BLaER1 (cell line): ENCODE results near the gene TTLL4.
"Not testable (repeated sequence)": the region's sequence is repeated elsewhere in the genome, so short reads cannot be mapped to it uniquely, and the experiment has no call there.

ENCODE experiments used
- H3K27ac ChIP-seq: shearing (Covaris generic); formaldehyde crosslinking; 2 replicates; pipeline ENCODE4 v1.8.1; 2022
- H3K27me3 ChIP-seq: shearing (Covaris generic); formaldehyde crosslinking; 2 replicates; pipeline ENCODE4 v1.8.1; 2022
- H3K36me3 ChIP-seq: shearing (Covaris generic); formaldehyde crosslinking; 2 replicates; pipeline ENCODE4 v1.8.1; 2022
- H3K4me1 ChIP-seq: shearing (Covaris generic); formaldehyde crosslinking; 2 replicates; pipeline ENCODE4 v1.8.1; 2022
- H3K4me2 ChIP-seq: shearing (Covaris generic); formaldehyde crosslinking; 2 replicates; pipeline ENCODE4 v1.8.1; 2022
- H3K4me3 ChIP-seq: shearing (Covaris generic); formaldehyde crosslinking; 2 replicates; pipeline ENCODE4 v1.8.1; 2022
- H3K9ac ChIP-seq: shearing (Covaris generic); formaldehyde crosslinking; 2 replicates; pipeline ENCODE4 v1.8.1; 2022
- H3K9me3 ChIP-seq: shearing (Covaris generic); formaldehyde crosslinking; 2 replicates; pipeline ENCODE4 v1.8.1; 2022
- H4K20me1 ChIP-seq: shearing (Covaris generic); formaldehyde crosslinking; 2 replicates; pipeline ENCODE4 v1.8.1; 2022
- Cebpa-rat ChIP-seq: shearing (Covaris generic); IDR thresholded peaks from 2 replicates; pipeline ENCODE4 v1.8.1; 2022

TTLL4 gene

GRCh38 chr2:218755198-218755566 is 44.5 kb downstream of the TTLL4 start:
- H3K27me3 ChIP-seq, result no peaks in the 10 kb centered on the region
- no peak overlapping the region for H3K9ac ChIP-seq
- peaks cover 76% of the 10 kb centered on the region for H3K36me3 ChIP-seq
- no peaks in the 10 kb centered on the region for H3K9me3 ChIP-seq
- no peak for TF ChIP-seq Cebpa-rat
- H3K4me3 ChIP-seq, result no peak overlapping the region
- no peaks in the 10 kb centered on the region for H3K4me1 ChIP-seq
- H3K27ac ChIP-seq, result no peak overlapping the region
- H4K20me1 ChIP-seq, result no peaks in the 10 kb centered on the region
- H3K4me2 ChIP-seq, result no peak overlapping the region

DNA sequence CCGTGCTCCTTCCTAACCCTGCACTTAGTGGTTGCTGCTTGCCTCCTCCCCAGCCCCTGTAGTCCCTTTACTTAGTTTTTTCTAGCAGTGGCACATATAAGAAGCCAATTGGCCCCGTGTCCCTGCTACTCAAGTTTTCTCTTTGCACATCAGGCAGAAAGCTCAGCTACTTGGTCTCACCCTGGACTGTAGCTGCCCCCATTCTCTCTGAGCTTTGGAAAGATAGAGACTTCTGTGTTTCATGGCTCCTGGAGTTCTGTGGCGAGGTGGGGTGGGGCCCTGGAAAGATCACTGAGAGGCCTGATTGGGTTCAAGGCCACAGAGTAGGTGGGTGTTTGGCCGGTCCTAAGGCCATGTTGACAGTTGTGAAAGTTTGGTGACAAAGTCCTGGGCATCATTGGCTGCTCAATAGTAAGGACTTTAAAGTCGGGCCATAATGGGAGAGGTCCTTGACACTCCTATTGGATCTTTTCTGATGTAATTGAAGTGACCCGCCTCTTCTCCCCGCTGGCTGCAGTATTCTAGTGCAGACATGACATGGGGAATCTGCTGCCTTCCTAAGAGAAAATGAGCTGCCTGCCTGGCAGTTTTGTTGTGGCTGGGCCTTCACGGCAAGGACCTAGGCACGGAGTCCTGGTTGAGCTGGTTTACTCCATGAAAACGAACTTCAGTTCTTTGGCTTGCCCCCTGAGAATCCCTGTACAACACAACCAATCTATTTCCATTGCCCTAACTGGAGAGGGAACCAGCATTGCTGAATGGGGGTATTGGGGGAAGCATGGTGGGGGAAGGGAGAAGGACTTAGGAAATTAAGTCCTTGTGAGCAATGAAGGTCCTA is 45.2 kb downstream of the TTLL4 start:
- Histone ChIP-seq H3K9ac (no peak overlapping the region), H4K20me1 (no peaks in the 10 kb centered on the region), H3K9me3 (no peaks in the 10 kb centered on the region), H3K4me1 (no peaks in the 10 kb centered on the region), H3K36me3 (peaks cover 70% of the 10 kb centered on the region), H3K27me3 (no peaks in the 10 kb centered on the region), H3K4me3 (no peak overlapping the region), H3K27ac (no peak overlapping the region), H3K4me2 (no peak overlapping the region)
- no peak for TF ChIP-seq Cebpa-rat

DNA sequence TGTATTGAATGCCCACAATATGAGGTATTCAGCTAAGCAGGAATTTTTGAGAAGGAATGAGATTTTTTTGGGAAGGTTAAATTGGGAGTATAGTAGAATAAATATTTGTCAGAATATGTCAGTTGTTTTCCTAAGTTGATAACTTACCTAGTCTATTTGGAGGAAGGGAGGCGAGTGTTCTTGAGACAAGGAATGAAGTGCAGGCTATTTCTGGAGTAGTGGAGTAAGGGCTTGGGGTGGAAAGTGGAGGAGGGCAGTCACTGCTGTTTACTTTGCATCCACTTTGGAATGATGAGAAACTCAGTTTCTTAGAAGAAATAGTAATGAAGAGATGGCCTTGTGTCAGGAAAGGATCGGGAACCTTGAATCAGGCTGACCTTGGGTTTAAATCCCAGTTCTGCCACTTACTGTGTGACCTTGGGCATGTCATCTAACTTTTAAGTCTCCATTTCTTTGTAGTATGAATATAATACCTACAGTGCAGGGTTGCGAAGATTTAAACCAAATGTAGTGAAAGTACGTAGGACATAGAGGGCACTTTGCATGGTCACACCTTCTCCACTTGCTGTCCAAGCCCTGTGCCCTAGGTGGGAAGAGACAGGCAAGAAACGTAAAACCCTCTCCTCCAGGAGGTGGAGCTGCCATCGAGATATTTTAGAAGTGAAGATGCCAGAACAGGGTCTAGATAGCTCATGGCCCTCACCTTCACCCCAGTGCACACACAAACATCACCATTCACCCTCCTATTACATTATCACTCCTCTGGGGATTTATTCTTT is 46.2 kb downstream of the TTLL4 start:
- Histone ChIP-seq H3K27ac (no peak overlapping the region), H3K4me3 (no peak overlapping the region)
- TF ChIP-seq Cebpa-rat, result no peak

DNA sequence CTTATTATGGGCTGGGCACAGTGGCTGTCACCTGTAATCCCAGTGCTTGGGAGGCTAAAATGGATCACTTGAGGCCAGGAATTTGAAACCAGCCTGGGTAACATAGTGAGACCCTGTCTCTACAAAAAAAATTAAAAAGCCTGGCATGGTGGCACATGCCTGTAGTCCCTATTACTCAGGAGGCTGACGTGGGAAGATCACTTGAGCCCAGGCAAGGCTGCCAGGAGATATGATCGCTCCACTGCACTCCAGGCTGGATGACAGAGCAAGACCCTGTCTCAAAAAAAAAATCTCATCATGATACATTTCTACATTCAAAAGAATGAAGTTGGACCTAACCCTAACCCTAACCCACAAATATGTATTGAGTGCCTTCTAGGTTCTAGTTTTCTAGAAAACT is 51.2 kb downstream of the TTLL4 start:
- Histone ChIP-seq H3K4me2 (no peak overlapping the region), H3K4me3 (no peak overlapping the region)

More for the DNA sequence above, 46.2 kb downstream of the TTLL4 start:
- Histone ChIP-seq H4K20me1 (no peaks in the 10 kb centered on the region), H3K4me2 (no peak overlapping the region), H3K9me3 (no peaks in the 10 kb centered on the region), H3K9ac (no peak overlapping the region), H3K27me3 (no peaks in the 10 kb centered on the region), H3K4me1 (no peaks in the 10 kb centered on the region), H3K36me3 (peaks cover 60% of the 10 kb centered on the region)

DNA sequence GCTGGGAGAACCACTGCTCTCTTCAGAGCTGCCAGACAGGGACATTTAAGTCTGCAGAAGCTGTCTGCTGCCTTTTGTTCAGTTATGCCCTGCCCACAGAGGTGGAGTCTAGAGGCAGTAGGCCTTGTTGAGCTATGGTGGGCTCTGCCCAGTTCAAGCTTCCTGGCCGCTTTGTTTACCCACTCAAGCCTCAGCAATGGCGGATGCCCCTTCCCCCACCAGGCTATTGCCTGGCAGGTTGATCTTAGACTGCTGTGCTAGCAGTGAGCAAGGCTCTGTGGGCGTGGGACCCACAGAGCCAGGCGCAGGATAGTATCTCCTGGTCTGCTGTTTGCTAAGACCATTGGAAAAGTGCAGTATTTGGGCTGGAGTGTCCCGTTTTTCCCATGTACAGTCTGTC is 62.1 kb downstream of the TTLL4 start:
- not testable (repeated sequence) for H3K4me3 ChIP-seq, H3K27me3 ChIP-seq, H3K27ac ChIP-seq, H3K4me2 ChIP-seq, H4K20me1 ChIP-seq, H3K9ac ChIP-seq, H3K4me1 ChIP-seq
- H3K36me3 ChIP-seq, result peaks cover 34% of the 10 kb centered on the region
- H3K9me3 ChIP-seq, result peaks cover 31% of the 10 kb centered on the region

More for the DNA sequence above, 51.2 kb downstream of the TTLL4 start:
- H3K9me3 ChIP-seq, result no peaks in the 10 kb centered on the region
- no peaks in the 10 kb centered on the region for H4K20me1 ChIP-seq
- no peaks in the 10 kb centered on the region for H3K27me3 ChIP-seq
- no peak overlapping the region for H3K9ac ChIP-seq
- H3K36me3 ChIP-seq, result peaks cover 11% of the 10 kb centered on the region
- H3K27ac ChIP-seq, result no peak overlapping the region
- no peak for TF ChIP-seq Cebpa-rat
- no peaks in the 10 kb centered on the region for H3K4me1 ChIP-seq

DNA sequence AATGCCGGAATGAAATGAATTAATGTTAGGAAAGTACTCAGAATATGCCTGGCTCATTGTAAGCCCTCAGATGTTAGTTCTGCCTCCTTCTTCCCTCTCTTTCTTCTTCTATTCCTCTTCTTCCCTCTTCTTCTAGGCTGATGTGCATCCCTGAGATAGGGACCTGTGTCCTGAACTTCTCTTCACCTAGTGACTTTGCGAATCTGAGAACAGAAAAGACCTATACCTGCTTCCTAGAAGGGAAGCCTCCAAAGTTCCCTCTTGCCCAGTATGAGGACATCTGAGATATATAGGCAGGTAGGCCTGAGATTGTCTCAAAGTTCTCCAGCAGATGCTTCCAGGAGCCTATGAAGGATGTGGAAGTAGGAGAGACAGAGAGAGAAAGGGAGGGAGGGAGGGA is 63.2 kb downstream of the TTLL4 start:
- Histone ChIP-seq H3K4me2 (no peak overlapping the region), H3K4me3 (no peak overlapping the region), H3K27me3 (no peaks in the 10 kb centered on the region), H3K9ac (no peak overlapping the region), H4K20me1 (no peaks in the 10 kb centered on the region), H3K27ac (no peak overlapping the region), H3K4me1 (no peaks in the 10 kb centered on the region), H3K36me3 (peaks cover 37% of the 10 kb centered on the region), H3K9me3 (peaks cover 34% of the 10 kb centered on the region)
- no peak for TF ChIP-seq Cebpa-rat

DNA sequence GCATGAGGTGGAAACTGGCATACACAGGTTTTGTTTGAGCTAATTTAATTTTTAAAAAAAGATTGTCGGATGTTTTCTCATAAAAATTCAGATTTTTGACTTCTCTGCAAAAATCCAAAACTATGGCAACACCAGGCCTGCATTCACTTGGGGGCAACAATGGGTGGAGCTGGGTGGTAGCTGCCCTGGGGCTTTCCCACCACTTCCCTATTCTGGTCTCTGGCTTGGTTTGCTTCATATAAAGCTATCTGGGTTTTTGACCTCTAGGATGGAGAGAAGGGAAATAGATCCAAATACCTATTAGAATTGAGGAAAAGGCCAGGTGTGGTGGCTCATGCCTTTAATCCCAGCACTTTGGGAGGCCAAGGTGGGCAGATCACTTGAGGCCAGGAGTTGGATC is 65.9 kb downstream of the TTLL4 start:
- Histone ChIP-seq H3K4me2 (no peak overlapping the region), H3K4me1 (no peaks in the 10 kb centered on the region), H3K9ac (no peak overlapping the region), H3K9me3 (peaks cover 34% of the 10 kb centered on the region), H3K27me3 (no peaks in the 10 kb centered on the region), H3K27ac (no peak overlapping the region), H3K36me3 (peaks cover 37% of the 10 kb centered on the region), H3K4me3 (no peak overlapping the region), H4K20me1 (no peaks in the 10 kb centered on the region)
- no peak for TF ChIP-seq Cebpa-rat

- no peak overlapping the region for H3K4me2 ChIP-seq
- no peak overlapping the region for H3K9ac ChIP-seq
- no peaks in the 10 kb centered on the region for H3K4me1 ChIP-seq
- peaks cover 41% of the 10 kb centered on the region for H3K9me3 ChIP-seq
- no peak overlapping the region for H3K27ac ChIP-seq
- no peak overlapping the region for H3K4me3 ChIP-seq
- no peaks in the 10 kb centered on the region for H4K20me1 ChIP-seq
- no peak for TF ChIP-seq Cebpa-rat
- H3K27me3 ChIP-seq, result no peaks in the 10 kb centered on the region
- H3K36me3 ChIP-seq, result peaks cover 34% of the 10 kb centered on the region
Observed at GRCh38 chr2:218777276-218777990, 66.8 kb downstream of the TTLL4 start.

- Histone ChIP-seq H3K27me3 (no peaks in the 10 kb centered on the region), H3K9me3 (peaks cover 37% of the 10 kb centered on the region), H4K20me1 (no peaks in the 10 kb centered on the region), H3K4me3 (no peak overlapping the region), H3K9ac (no peak overlapping the region), H3K27ac (no peak overlapping the region), H3K4me1 (no peaks in the 10 kb centered on the region), H3K36me3 (peaks cover 21% of the 10 kb centered on the region), H3K4me2 (no peak overlapping the region)
- TF ChIP-seq Cebpa-rat, result no peak
Observed at GRCh38 chr2:218780046-218780445, 69.4 kb downstream of the TTLL4 start.
